HepG2 (cell line): ENCODE results near the gene TCERG1L. TPM values are rescaled to one million over a fixed set of nuclear protein-coding genes. Genes with fewer than 3 reads are reported as not detected.

ENCODE experiments used
- ATAC-seq: fragments of 200-7000 bp; cut with Tn5 transposase; 3 replicates; pipeline ENCODE4 v1.9.1; 2020; ENCODE audit warnings: mild to moderate bottlenecking, moderate library complexity
- BruUV-seq: library from RNA; stranded (reverse); fragments of 400-500 nt; replicated peaks from 2 replicates; lab custom pipeline; 2021; lab: Mats Ljungman, UMichigan
- CTCF ChIA-PET: fragments of 300-600 bp; formaldehyde crosslinking; extraction: SDS; loops from one replicate; lab custom pipeline; 2021; ENCODE audit warnings: low total read pairs, inconsistent platforms, low intra/inter-chr PET ratio; lab: Yijun Ruan, JAX
- POLR2A ChIA-PET: fragments of 350-600 bp; sonication (Branson Sonifier 250); formaldehyde crosslinking; loops from one replicate; lab custom pipeline; 2020; ENCODE audit warnings: antibody characterized with exemption, inconsistent platforms; lab: Yijun Ruan, JAX
- DNase-seq: peaks from one replicate; pipeline ENCODE4 v3.0.0-alpha.2; 2015; ENCODE audit warnings: low spot score
- FAIRE-seq: peaks from 3 replicates; lab custom pipeline; 2011; peaks lifted over from hg19 to GRCh38; lab: Jason Lieb, UNC
- H2AFZ ChIP-seq: one replicate; pipeline ENCODE4 v1.6.1; 2011; ENCODE audit warnings: low read length, inconsistent platforms
- H3K27ac ChIP-seq: fragments of 300-600 bp; 3 replicates; pipeline ENCODE4 v1.8.0; 2011; ENCODE audit warnings: mixed run types, mild to moderate bottlenecking, mixed read lengths, low read length, inconsistent platforms; ENCODE audit not compliant: insufficient read depth; ENCODE audit errors: extremely low read length
- H3K27me3 ChIP-seq, 2 experiments: fragments of 200-600 bp in 1 of 2; 2 replicates in 1 of 2; 3 replicates in 1 of 2; pipeline versions ENCODE4 v1.6.0 to v1.8.0; 2011; ENCODE audit warnings: low read length in 2 of 2, mild to moderate bottlenecking in 2 of 2, moderate library complexity in 2 of 2, inconsistent platforms in 1 of 2; ENCODE audit not compliant: insufficient read depth in 2 of 2, control insufficient read depth in 1 of 2
- H3K36me3 ChIP-seq, 2 experiments: fragments of 200-600 bp in 1 of 2; replicated peaks in 1 of 2; 2 replicates in 1 of 2; 3 replicates in 1 of 2; pipeline versions ENCODE4 v1.5.1 to v1.8.0; 2011; ENCODE audit warnings: low read length in 2 of 2, inconsistent platforms in 1 of 2; ENCODE audit not compliant: insufficient read depth in 2 of 2, control insufficient read depth in 1 of 2
- H3K4me1 ChIP-seq: 2 replicates; pipeline ENCODE4 v1.5.1; 2012; ENCODE audit warnings: low read length, inconsistent platforms; ENCODE audit not compliant: insufficient read depth
- H3K4me2 ChIP-seq: 2 replicates; pipeline ENCODE4 v1.6.0; 2011; ENCODE audit warnings: low read depth, low read length, inconsistent platforms
- H3K4me3 ChIP-seq, 3 experiments: fragments of 200-600 bp in 1 of 3; sonication (generic), shearing (Covaris generic) in 1 of 3; replicated peaks in 1 of 3; 2 replicates each; pipeline ENCODE4 v1.5.1; 2011 to 2016; ENCODE audit warnings: low read length in 3 of 3, inconsistent platforms in 2 of 3, low read depth in 2 of 3, mild to moderate bottlenecking in 2 of 3, control low read depth in 1 of 3, mixed read lengths in 1 of 3; ENCODE audit not compliant: insufficient read depth in 1 of 3
- H3K79me2 ChIP-seq: one replicate; pipeline ENCODE4 v1.6.1; 2011; ENCODE audit warnings: low read length, inconsistent platforms; ENCODE audit not compliant: insufficient read depth
- H3K9ac ChIP-seq: 2 replicates; pipeline ENCODE4 v1.6.0; 2011; ENCODE audit warnings: mild to moderate bottlenecking, low read depth, low read length, inconsistent platforms; ENCODE audit not compliant: insufficient read depth
- H3K9me3 ChIP-seq: 2 replicates; pipeline ENCODE4 v1.5.1; 2012; ENCODE audit warnings: mild to moderate bottlenecking, low read length
- H4K20me1 ChIP-seq: 2 replicates; pipeline ENCODE4 v1.6.0; 2011; ENCODE audit warnings: inconsistent platforms, mild to moderate bottlenecking, low read length, moderate library complexity; ENCODE audit not compliant: insufficient read depth
- ERF ChIP-seq: IDR thresholded peaks from 2 replicates; pipeline ENCODE4 v1.6.1; 2018; ENCODE audit warnings: missing biosample characterization, missing genetic modification reagents
- PHF8 ChIP-seq: sonication (generic); formaldehyde crosslinking; IDR thresholded peaks from 2 replicates; pipeline ENCODE4 v1.5.0; 2020; ENCODE audit warnings: missing genetic modification reagents
- TSC22D2 ChIP-seq: sonication (generic); formaldehyde crosslinking; IDR thresholded peaks from 2 replicates; pipeline ENCODE4 v1.5.1; 2020; ENCODE audit warnings: missing genetic modification reagents, mild to moderate bottlenecking, borderline replicate concordance
- ZMYM3 ChIP-seq: sonication (generic); formaldehyde crosslinking; IDR thresholded peaks from 2 replicates; pipeline ENCODE4 v1.5.1; 2020; ENCODE audit warnings: mild to moderate bottlenecking, missing genetic modification reagents
- WGBS: methylation state at CpG from one replicate; pipeline ENCODE4 v1.1.6; 2017; ENCODE audit warnings: low lambda C conversion rate; 5-methylcytosine and 5-hydroxymethylcytosine counted together
- in situ Hi-C: cut with HindIII; loops from 2 replicates; pipeline ENCODE4 v1.10.0; 2017; ENCODE audit warnings: low pct_unique_long_range_greater_than_20kb; ENCODE audit not compliant: extremely low pct_ligation_motif_present
- intact Hi-C: fragments of 100-400 bp; cut with micrococcal nuclease; formaldehyde crosslinking; loops from one replicate; pipeline ENCODE4 v1.10.0; 2022; ENCODE audit not compliant: unreplicated experiment
- polyA plus RNA-seq, 8 experiments: library from polyadenylated mRNA; depleted of rRNA in 3 of 8; stranded (reverse) in 7 of 8; unstranded in 1 of 8; fragments of >200 nt; fragmentation: Illumina TruSeq in 4 of 8; extraction: Trizol in 4 of 8; gene quantifications; 2 replicates each; pipeline versions ENCODE4 v1.2.1 to v1.2.3, GENCODE V29; 2011 to 2016; ENCODE audit warnings: low read depth in 4 of 8, missing spikeins in 1 of 8, mixed read lengths in 1 of 8; ENCODE audit not compliant: insufficient read depth in 1 of 8
- total RNA-seq, 5 experiments: library from RNA; depleted of rRNA; stranded (reverse); fragments of >200 nt; fragmentation: Illumina TruSeq; extraction: Trizol; gene quantifications; 2 replicates each; pipeline ENCODE4 v1.2.3, GENCODE V29; 2016; ENCODE audit warnings: low read depth in 1 of 5
- TF ChIP-seq, protein P1 (sequence below): sonication (generic); formaldehyde crosslinking; IDR thresholded peaks from 2 replicates; pipeline ENCODE4 v1.5.1; 2020; ENCODE audit warnings: mild to moderate bottlenecking, missing genetic modification reagents, moderate library complexity

TCERG1L gene
- total and polyA plus RNA-seq, 2 of the 13 experiments (the other 11 are each of a cell fraction or from before 2014, with no cell fraction given) = not detected

GRCh38 chr10:131219584-131219886 is 92.0 kb downstream of the TCERG1L start:
- in situ Hi-C loops (no loop called here), intact Hi-C loops (no loop called here)
- no peak overlapping the region for H3K27ac ChIP-seq
- H3K4me2 ChIP-seq = no peak overlapping the region
- H4K20me1 ChIP-seq = no peaks in the 10 kb centered on the region
- WGBS = 39% methylated on average over 7 of the region's 10 CpGs
- H3K36me3 ChIP-seq = no peaks in the 10 kb centered on the region
- H3K4me3 ChIP-seq = no peak overlapping the region
- H3K9ac ChIP-seq = no peak overlapping the region
- no peaks in the 10 kb centered on the region for H3K9me3 ChIP-seq
- H3K79me2 ChIP-seq = no peaks in the 10 kb centered on the region
- peaks cover 9 to 66% of the 10 kb centered on the region in 2 experiments; a peak in 4 of 5 replicates for H3K27me3 ChIP-seq
- ChIA-PET CTCF (no interaction called here), POLR2A (no interaction called here)
- no peak for ATAC-seq
- TF ChIP-seq ERF (CRISPR knock-in tag) (no peak), ZMYM3 (CRISPR knock-in tag) (no peak), PHF8 (CRISPR knock-in tag) (no peak), TSC22D2 (CRISPR knock-in tag) (no peak)
- TF ChIP-seq, protein P1, sequence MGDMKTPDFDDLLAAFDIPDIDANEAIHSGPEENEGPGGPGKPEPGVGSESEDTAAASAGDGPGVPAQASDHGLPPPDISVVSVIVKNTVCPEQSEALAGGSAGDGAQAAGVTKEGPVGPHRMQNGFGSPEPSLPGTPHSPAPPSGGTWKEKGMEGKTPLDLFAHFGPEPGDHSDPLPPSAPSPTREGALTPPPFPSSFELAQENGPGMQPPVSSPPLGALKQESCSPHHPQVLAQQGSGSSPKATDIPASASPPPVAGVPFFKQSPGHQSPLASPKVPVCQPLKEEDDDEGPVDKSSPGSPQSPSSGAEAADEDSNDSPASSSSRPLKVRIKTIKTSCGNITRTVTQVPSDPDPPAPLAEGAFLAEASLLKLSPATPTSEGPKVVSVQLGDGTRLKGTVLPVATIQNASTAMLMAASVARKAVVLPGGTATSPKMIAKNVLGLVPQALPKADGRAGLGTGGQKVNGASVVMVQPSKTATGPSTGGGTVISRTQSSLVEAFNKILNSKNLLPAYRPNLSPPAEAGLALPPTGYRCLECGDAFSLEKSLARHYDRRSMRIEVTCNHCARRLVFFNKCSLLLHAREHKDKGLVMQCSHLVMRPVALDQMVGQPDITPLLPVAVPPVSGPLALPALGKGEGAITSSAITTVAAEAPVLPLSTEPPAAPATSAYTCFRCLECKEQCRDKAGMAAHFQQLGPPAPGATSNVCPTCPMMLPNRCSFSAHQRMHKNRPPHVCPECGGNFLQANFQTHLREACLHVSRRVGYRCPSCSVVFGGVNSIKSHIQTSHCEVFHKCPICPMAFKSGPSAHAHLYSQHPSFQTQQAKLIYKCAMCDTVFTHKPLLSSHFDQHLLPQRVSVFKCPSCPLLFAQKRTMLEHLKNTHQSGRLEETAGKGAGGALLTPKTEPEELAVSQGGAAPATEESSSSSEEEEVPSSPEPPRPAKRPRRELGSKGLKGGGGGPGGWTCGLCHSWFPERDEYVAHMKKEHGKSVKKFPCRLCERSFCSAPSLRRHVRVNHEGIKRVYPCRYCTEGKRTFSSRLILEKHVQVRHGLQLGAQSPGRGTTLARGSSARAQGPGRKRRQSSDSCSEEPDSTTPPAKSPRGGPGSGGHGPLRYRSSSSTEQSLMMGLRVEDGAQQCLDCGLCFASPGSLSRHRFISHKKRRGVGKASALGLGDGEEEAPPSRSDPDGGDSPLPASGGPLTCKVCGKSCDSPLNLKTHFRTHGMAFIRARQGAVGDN (CRISPR knock-in tag) = no peak
- no peak for FAIRE-seq
- H3K4me1 ChIP-seq = no peaks in the 10 kb centered on the region
- BruUV-seq = no TSS peak
- H2AFZ ChIP-seq = no peak overlapping the region
- DNase-seq = no peak
